Measurements from ENCODE around the gene GREB1L.

- TF ChIP-seq EZH2 (IDR thresholded peaks at IDR 0.05; ENCODE audit: borderline replicate concordance, low read length) = no peak
- TF ChIP-seq, protein P1, sequence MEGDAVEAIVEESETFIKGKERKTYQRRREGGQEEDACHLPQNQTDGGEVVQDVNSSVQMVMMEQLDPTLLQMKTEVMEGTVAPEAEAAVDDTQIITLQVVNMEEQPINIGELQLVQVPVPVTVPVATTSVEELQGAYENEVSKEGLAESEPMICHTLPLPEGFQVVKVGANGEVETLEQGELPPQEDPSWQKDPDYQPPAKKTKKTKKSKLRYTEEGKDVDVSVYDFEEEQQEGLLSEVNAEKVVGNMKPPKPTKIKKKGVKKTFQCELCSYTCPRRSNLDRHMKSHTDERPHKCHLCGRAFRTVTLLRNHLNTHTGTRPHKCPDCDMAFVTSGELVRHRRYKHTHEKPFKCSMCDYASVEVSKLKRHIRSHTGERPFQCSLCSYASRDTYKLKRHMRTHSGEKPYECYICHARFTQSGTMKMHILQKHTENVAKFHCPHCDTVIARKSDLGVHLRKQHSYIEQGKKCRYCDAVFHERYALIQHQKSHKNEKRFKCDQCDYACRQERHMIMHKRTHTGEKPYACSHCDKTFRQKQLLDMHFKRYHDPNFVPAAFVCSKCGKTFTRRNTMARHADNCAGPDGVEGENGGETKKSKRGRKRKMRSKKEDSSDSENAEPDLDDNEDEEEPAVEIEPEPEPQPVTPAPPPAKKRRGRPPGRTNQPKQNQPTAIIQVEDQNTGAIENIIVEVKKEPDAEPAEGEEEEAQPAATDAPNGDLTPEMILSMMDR (conservative IDR thresholded peaks at IDR 0.05 in 1 of 2, IDR thresholded peaks at IDR 0.05 in 1 of 2; ENCODE audit: extremely low read depth in 1 of 2, insufficient read depth in 1 of 2, low read depth in 1 of 2, low read length in 2 of 2) = no peak
These were observed 119.4 kb downstream of the GREB1L start for GRCh38 chr18:21361307-21361880.

Measured in mammary epithelial cell (primary cell).